OCI-LY7 (cell line): Measurements from ENCODE around the gene CTSH. TPM values are rescaled to one million over a fixed set of nuclear protein-coding genes. Genes with fewer than 3 reads are reported as not detected.

Experiments used
- BruUV-seq: library from RNA; stranded (reverse); fragments of 400-500 nt; replicated peaks from 2 replicates; lab custom pipeline; 2021; lab: Mats Ljungman, UMichigan
- CTCF ChIA-PET: fragments of 300-600 bp; sonication (Branson Sonifier 250); formaldehyde crosslinking; loops from one replicate; lab custom pipeline; 2022; ENCODE audit warnings: antibody characterized with exemption; ENCODE audit not compliant: unreplicated experiment; lab: Charles Lee
- POLR2A ChIA-PET: fragments of 300-600 bp; sonication (Branson Sonifier 250); formaldehyde crosslinking; loops from one replicate; lab custom pipeline; 2022; ENCODE audit warnings: antibody characterized with exemption; lab: Charles Lee
- DNase-seq: peaks from one replicate; pipeline ENCODE4 v3.0.0-alpha.2; 2015; ENCODE audit warnings: low spot score
- H2AFZ ChIP-seq: fragments of 200-600 bp; sonication (generic), shearing (Covaris generic); 2 replicates; pipeline ENCODE4 v1.6.1; 2014; ENCODE audit warnings: mild to moderate bottlenecking, antibody characterized with exemption, low read length, moderate library complexity
- H3K27ac ChIP-seq: fragments of 200-600 bp; sonication (generic); 2 replicates; pipeline ENCODE4 v1.5.1; 2014; ENCODE audit warnings: mixed run types, low read depth, mild to moderate bottlenecking, moderate library complexity, low read length, inconsistent platforms; ENCODE audit not compliant: poor library complexity, severe bottlenecking
- H3K36me3 ChIP-seq: fragments of 200-600 bp; sonication (generic); 2 replicates; pipeline ENCODE4 v1.6.1; 2014; ENCODE audit warnings: mild to moderate bottlenecking, antibody characterized with exemption, low read length, moderate library complexity, mixed read lengths; ENCODE audit not compliant: insufficient read depth
- H3K4me1 ChIP-seq: fragments of 200-600 bp; sonication (generic); 2 replicates; pipeline ENCODE4 v1.5.1; 2014; ENCODE audit warnings: mild to moderate bottlenecking, low read length; ENCODE audit not compliant: insufficient read depth, poor library complexity, severe bottlenecking
- H3K4me2 ChIP-seq: fragments of 200-600 bp; sonication (generic); 2 replicates; pipeline ENCODE4 v1.6.1; 2014; ENCODE audit warnings: mild to moderate bottlenecking, low read length
- H3K4me3 ChIP-seq: fragments of 200-600 bp; sonication (generic); 2 replicates; pipeline ENCODE4 v1.5.1; 2014; ENCODE audit warnings: mild to moderate bottlenecking, low read depth, low read length; ENCODE audit not compliant: poor library complexity, severe bottlenecking
- H3K79me2 ChIP-seq: fragments of 200-600 bp; sonication (generic); 2 replicates; pipeline ENCODE4 v1.6.1; 2016; ENCODE audit warnings: low read depth, mild to moderate bottlenecking, low read length, moderate library complexity, mixed read lengths; ENCODE audit not compliant: insufficient read depth
- H3K9me2 ChIP-seq: fragments of 200-600 bp; sonication (generic); 2 replicates; pipeline ENCODE4 v1.6.1; 2016; ENCODE audit warnings: mild to moderate bottlenecking, low read length, mixed read lengths; ENCODE audit not compliant: insufficient read depth
- H3K9me3 ChIP-seq: fragments of 200-600 bp; sonication (generic); 2 replicates; pipeline ENCODE4 v1.6.1; 2014; ENCODE audit warnings: mild to moderate bottlenecking, mixed run types, low read length, mixed read lengths
- H4K20me1 ChIP-seq: fragments of 200-600 bp; sonication (generic); 2 replicates; pipeline ENCODE4 v1.6.1; 2014; ENCODE audit warnings: mild to moderate bottlenecking, antibody characterized with exemption, low read length, moderate library complexity, mixed read lengths; ENCODE audit not compliant: insufficient read depth
- CTCF ChIP-seq: fragments of 200-600 bp; sonication (generic); conservative IDR thresholded peaks from 2 replicates; pipeline ENCODE4 v1.5.1; 2014; ENCODE audit warnings: mild to moderate bottlenecking, antibody characterized with exemption, low read length, moderate library complexity, mixed read lengths
- EZH2phosphoT487 ChIP-seq: fragments of 200-600 bp; sonication (generic); IDR thresholded peaks from 2 replicates; pipeline ENCODE4 v1.6.1; 2018; ENCODE audit warnings: low read depth, borderline replicate concordance, mild to moderate bottlenecking, mixed run types, antibody characterized with exemption, low read length, moderate library complexity, mixed read lengths
- intact Hi-C: fragments of 100-400 bp; cut with micrococcal nuclease; formaldehyde crosslinking; loops from one replicate; pipeline ENCODE4 v1.10.0; 2022; ENCODE audit not compliant: unreplicated experiment
- total RNA-seq, 2 experiments: library from RNA; depleted of rRNA in 1 of 2; stranded (reverse); fragments of >200 nt in 1 of 2; shearing (Covaris generic) in 1 of 2; gene quantifications; 2 replicates each; pipeline ENCODE4 v1.2.3, GENCODE V29; 2014 to 2022

Gene CTSH
- total RNA-seq, 2 experiments from 2014 or later: 21.5 to 26.9 TPM

- no peaks in the 10 kb centered on the region for H3K36me3 ChIP-seq
- intact Hi-C loops: no loop called here
- no peak for DNase-seq
- H3K4me1 ChIP-seq: no peaks in the 10 kb centered on the region
- no peak for TF ChIP-seq EZH2phosphoT487
- TF ChIP-seq CTCF: no peak
- POLR2A ChIA-PET: interaction anchor here (0.6 to 1.8 kb wide), 4 partner anchors 9 to 1675 kb away, joined by 3 to 4 read pairs (median 3); no protein-coding TSS in a partner anchor
- no peak overlapping the region for H2AFZ ChIP-seq
- no peak overlapping the region for H3K27ac ChIP-seq
- H4K20me1 ChIP-seq: no peaks in the 10 kb centered on the region
- no peak overlapping the region for H3K4me3 ChIP-seq
- no peaks in the 10 kb centered on the region for H3K9me3 ChIP-seq
- CTCF ChIA-PET: no interaction called here
- H3K9me2 ChIP-seq: no peaks in the 10 kb centered on the region
- H3K79me2 ChIP-seq: no peaks in the 10 kb centered on the region
- no TSS peak for BruUV-seq
- no peak overlapping the region for H3K4me2 ChIP-seq
These were observed 23.3 kb upstream of the CTSH start for GRCh38 chr15:78968114-78968513.

GRCh38 chr15:78960308-78960707 is 15.5 kb upstream of the CTSH start:
- Histone ChIP-seq H3K4me2 (no peak overlapping the region), H3K4me1 (no peaks in the 10 kb centered on the region), H3K9me3 (no peaks in the 10 kb centered on the region), H4K20me1 (no peaks in the 10 kb centered on the region), H3K36me3 (no peaks in the 10 kb centered on the region), H3K4me3 (no peak overlapping the region), H3K9me2 (no peaks in the 10 kb centered on the region), H3K79me2 (no peaks in the 10 kb centered on the region), H3K27ac (no peak overlapping the region), H2AFZ (no peak overlapping the region)
- CTCF ChIA-PET: no interaction called here
- POLR2A ChIA-PET: no interaction called here
- no TSS peak for BruUV-seq
- DNase-seq: no peak
- intact Hi-C loops: no loop called here
- TF ChIP-seq EZH2phosphoT487 (no peak), CTCF (no peak)

GRCh38 chr15:78959360-78959759 is 14.5 kb upstream of the CTSH start:
- no peak overlapping the region for H3K4me3 ChIP-seq
- no peaks in the 10 kb centered on the region for H4K20me1 ChIP-seq
- ChIA-PET CTCF (no interaction called here), POLR2A (interaction anchor here (0.6 kb wide), 2 partner anchors 9 to 296 kb away, joined by 3 to 4 read pairs; no protein-coding TSS in a partner anchor)
- intact Hi-C loops: no loop called here
- no peak overlapping the region for H2AFZ ChIP-seq
- H3K9me3 ChIP-seq: no peaks in the 10 kb centered on the region
- no TSS peak for BruUV-seq
- no peaks in the 10 kb centered on the region for H3K4me1 ChIP-seq
- no peak overlapping the region for H3K4me2 ChIP-seq
- no peak overlapping the region for H3K27ac ChIP-seq
- no peaks in the 10 kb centered on the region for H3K79me2 ChIP-seq
- no peaks in the 10 kb centered on the region for H3K36me3 ChIP-seq
- no peak for TF ChIP-seq EZH2phosphoT487
- no peak for TF ChIP-seq CTCF
- no peak for DNase-seq
- no peaks in the 10 kb centered on the region for H3K9me2 ChIP-seq
